Gastrocnemius medialis (tissue), 4 donors: Measurements from ENCODE around the gene RPL9. TPM values are rescaled to one million over a fixed set of nuclear protein-coding genes. Genes with fewer than 3 reads are reported as not detected.
"Not testable (repeated sequence)": the region's sequence is repeated elsewhere in the genome, so short reads cannot be mapped to it uniquely, and the experiment has no call there.

ENCODE experiments used
- ATAC-seq, 2 donors: fragments of 150-250 bp; one replicate each; pipeline ENCODE4 v1.9.1; 2016
- DNase-seq, 2 donors: peaks; one replicate each; pipeline ENCODE4 v3.0.0-alpha.2; 2019
- H3K27ac ChIP-seq, 4 donors: fragments of 200-600 bp; sonication (generic); 1 replicate in 1 of 4; 2 replicates in 3 of 4; pipeline ENCODE4 v1.5.1; 2016 to 2018; ENCODE audit warnings: mild to moderate bottlenecking in 2 of 4, moderate library complexity in 1 of 4
- H3K27me3 ChIP-seq, 3 donors: fragments of 200-600 bp; sonication (generic) in 2 of 3; 1 replicate in 1 of 3; 2 replicates in 2 of 3; pipeline versions ENCODE4 v1.5.1 to v1.6.0; 2016 to 2019; ENCODE audit warnings: mild to moderate bottlenecking in 1 of 3, moderate library complexity in 1 of 3
- H3K36me3 ChIP-seq, 2 donors: fragments of 200-600 bp; sonication (generic) in 1 of 2; one replicate each; pipeline ENCODE4 v1.5.1; 2017 to 2018
- H3K4me1 ChIP-seq, 2 donors: fragments of 200-600 bp; sonication (generic) in 1 of 2; one replicate each; pipeline ENCODE4 v1.5.1; 2016 to 2017; ENCODE audit warnings: mild to moderate bottlenecking in 2 of 2
- H3K4me3 ChIP-seq, 4 donors: fragments of 200-600 bp; sonication (generic) in 3 of 4; 1 replicate in 1 of 4; 2 replicates in 3 of 4; pipeline ENCODE4 v1.5.1; 2016 to 2019; ENCODE audit warnings: mild to moderate bottlenecking in 2 of 4
- H3K9me3 ChIP-seq, 3 donors: fragments of 200-600 bp; sonication (generic) in 2 of 3; 1 replicate in 1 of 3; 2 replicates in 2 of 3; pipeline ENCODE4 v1.5.1; 2016 to 2019
- POLR2A ChIP-seq, 2 donors: fragments of 450-650 bp; IDR thresholded peaks; one replicate each; pipeline ENCODE4 v1.6.1; 2017; ENCODE audit warnings: antibody characterized with exemption in 2 of 2, mild to moderate bottlenecking in 2 of 2, moderate library complexity in 2 of 2
- in situ Hi-C, 4 donors: fragments of 200-750 bp; cut with MboI; loops; one replicate each; pipeline versions ENCODE4 v1.15.0 to v1.8.0; 2017; ENCODE audit warnings: low sequenced_read_pairs in 4 of 4
- intact Hi-C: fragments of 100-400 bp; cut with DNase I; formaldehyde crosslinking; loops from one replicate; pipeline ENCODE4 v1.15.1; 2023; ENCODE audit warnings: low total_unique reads
- total RNA-seq, 4 donors: library from RNA; depleted of rRNA; stranded (reverse); fragments of >200 nt; gene quantifications; one replicate each; pipeline versions ENCODE4 v1.1.0 to v1.2.3, GENCODE V29; 2016
- TF ChIP-seq, protein P1 (sequence below), 5 experiments: fragments of 450-650 bp in 3 of 5; fragments of 200-600 bp in 2 of 5; sonication (generic) in 2 of 5; IDR thresholded peaks in 4 of 5; conservative IDR thresholded peaks in 1 of 5; 1 replicate in 4 of 5; 2 replicates in 1 of 5; pipeline ENCODE4 v1.5.1; 2016 to 2019; ENCODE audit warnings: antibody characterized with exemption in 5 of 5, mild to moderate bottlenecking in 3 of 5, moderate library complexity in 3 of 5

RPL9 gene
- total RNA-seq, 4 donors from 2014 or later: 2,556 to 3,080 (median 2,834) TPM

DNA sequence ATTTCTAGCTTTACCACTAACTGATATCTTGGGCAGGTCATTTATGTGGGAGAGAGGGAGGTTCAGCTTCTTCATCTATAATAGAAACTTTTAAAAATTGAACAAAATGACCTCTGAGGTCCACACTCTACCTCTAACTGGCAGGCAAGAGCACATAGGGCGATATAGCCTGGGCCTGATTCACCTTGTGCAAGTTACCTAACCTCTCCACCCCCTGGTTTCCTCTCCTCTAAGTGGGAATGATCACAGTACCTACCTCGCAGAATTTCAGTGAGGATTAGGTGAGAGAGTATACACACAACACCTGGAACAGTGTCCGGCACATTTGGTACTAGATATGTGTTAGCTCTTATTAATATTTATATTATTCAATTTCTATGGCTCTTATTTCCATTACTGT, 36.5 kb downstream of the RPL9 start:
- intact Hi-C loops: no loop called here

DNA sequence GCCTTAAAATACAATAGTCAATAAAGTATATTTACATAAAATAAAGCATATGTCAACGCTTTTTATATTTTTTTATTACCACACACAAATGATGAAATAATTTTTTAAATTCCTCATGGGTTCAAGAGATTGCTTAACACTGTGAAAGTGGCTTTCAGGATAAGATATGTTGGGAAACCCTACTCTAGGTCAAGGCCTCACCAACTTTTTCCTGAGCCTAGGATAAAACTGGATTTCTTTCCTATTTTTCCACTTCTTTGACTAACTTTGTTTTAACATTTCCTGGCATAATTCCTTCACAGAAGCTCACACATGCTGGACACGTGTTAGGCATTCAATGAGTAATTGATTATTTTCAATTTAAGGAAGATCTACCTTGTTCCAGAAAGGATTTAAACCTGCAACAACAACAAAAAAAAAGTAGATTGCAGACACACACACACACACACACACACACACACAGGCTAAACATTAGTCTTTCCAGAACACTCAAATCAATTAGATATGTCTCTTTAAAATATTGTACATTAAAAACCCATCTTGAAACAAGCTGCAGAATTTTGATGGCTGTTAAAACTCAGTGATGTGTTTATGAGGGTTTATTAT, 42.9 kb downstream of the RPL9 start:
- Histone ChIP-seq H3K27ac (no peak overlapping the region), H3K27me3 (no peaks in the 10 kb centered on the region), H3K9me3 (no peaks in the 10 kb centered on the region), H3K36me3 (no peaks in the 10 kb centered on the region), H3K4me3 (no peak overlapping the region), H3K4me1 (no peaks in the 10 kb centered on the region)
- TF ChIP-seq POLR2A (IDR thresholded peaks at IDR 0.05): no peak
- TF ChIP-seq, protein P1, sequence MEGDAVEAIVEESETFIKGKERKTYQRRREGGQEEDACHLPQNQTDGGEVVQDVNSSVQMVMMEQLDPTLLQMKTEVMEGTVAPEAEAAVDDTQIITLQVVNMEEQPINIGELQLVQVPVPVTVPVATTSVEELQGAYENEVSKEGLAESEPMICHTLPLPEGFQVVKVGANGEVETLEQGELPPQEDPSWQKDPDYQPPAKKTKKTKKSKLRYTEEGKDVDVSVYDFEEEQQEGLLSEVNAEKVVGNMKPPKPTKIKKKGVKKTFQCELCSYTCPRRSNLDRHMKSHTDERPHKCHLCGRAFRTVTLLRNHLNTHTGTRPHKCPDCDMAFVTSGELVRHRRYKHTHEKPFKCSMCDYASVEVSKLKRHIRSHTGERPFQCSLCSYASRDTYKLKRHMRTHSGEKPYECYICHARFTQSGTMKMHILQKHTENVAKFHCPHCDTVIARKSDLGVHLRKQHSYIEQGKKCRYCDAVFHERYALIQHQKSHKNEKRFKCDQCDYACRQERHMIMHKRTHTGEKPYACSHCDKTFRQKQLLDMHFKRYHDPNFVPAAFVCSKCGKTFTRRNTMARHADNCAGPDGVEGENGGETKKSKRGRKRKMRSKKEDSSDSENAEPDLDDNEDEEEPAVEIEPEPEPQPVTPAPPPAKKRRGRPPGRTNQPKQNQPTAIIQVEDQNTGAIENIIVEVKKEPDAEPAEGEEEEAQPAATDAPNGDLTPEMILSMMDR (IDR thresholded peaks at IDR 0.05 in 4 of 5, conservative IDR thresholded peaks at IDR 0.05 in 1 of 5): no peak
- in situ Hi-C loops (no loop called here), intact Hi-C loops (no loop called here)
- ATAC-seq (no peak), DNase-seq (no peak)

More for the DNA sequence above, 36.5 kb downstream of the RPL9 start:
- no peaks in the 10 kb centered on the region for H3K36me3 ChIP-seq
- in situ Hi-C loops: no loop called here
- TF ChIP-seq POLR2A (IDR thresholded peaks at IDR 0.05): no peak
- TF ChIP-seq, protein P1 (IDR thresholded peaks at IDR 0.05 in 4 of 5, conservative IDR thresholded peaks at IDR 0.05 in 1 of 5): no peak
- ATAC-seq: no peak
- H3K27ac ChIP-seq: no peak overlapping the region
- no peaks in the 10 kb centered on the region for H3K9me3 ChIP-seq
- no peak for DNase-seq
- H3K4me3 ChIP-seq: no peak overlapping the region
- H3K4me1 ChIP-seq: no peaks in the 10 kb centered on the region
- H3K27me3 ChIP-seq: no peaks in the 10 kb centered on the region

GRCh38 chr4:39411561-39411960, 47.2 kb downstream of the RPL9 start:
- in situ Hi-C loops, H3K27ac ChIP-seq, H3K36me3 ChIP-seq, H3K4me1 ChIP-seq, ATAC-seq, H3K4me3 ChIP-seq, DNase-seq, H3K9me3 ChIP-seq, H3K27me3 ChIP-seq, intact Hi-C loops: not testable (repeated sequence)

- Histone ChIP-seq H3K4me3 (no peak overlapping the region), H3K36me3 (no peaks in the 10 kb centered on the region), H3K9me3 (no peaks in the 10 kb centered on the region), H3K27me3 (no peaks in the 10 kb centered on the region), H3K27ac (no peak overlapping the region), H3K4me1 (no peaks in the 10 kb centered on the region)
- intact Hi-C loops (no loop called here), in situ Hi-C loops (no loop called here)
- DNase-seq (no peak), ATAC-seq (no peak)
- no peak for TF ChIP-seq POLR2A (IDR thresholded peaks at IDR 0.05)
- TF ChIP-seq, protein P1 (IDR thresholded peaks at IDR 0.05 in 4 of 5, conservative IDR thresholded peaks at IDR 0.05 in 1 of 5): no peak
Observed at GRCh38 chr4:39410415-39410814, 48.3 kb downstream of the RPL9 start.

GRCh38 chr4:39407584-39407885, 51.2 kb downstream of the RPL9 start:
- H3K27ac ChIP-seq: no peak overlapping the region
- no peak overlapping the region for H3K4me3 ChIP-seq
- no peak for DNase-seq
- H3K9me3 ChIP-seq: no peaks in the 10 kb centered on the region
- in situ Hi-C loops: no loop called here
- no peaks in the 10 kb centered on the region for H3K27me3 ChIP-seq
- ATAC-seq: no peak
- intact Hi-C loops: no loop called here
- TF ChIP-seq, protein P1 (IDR thresholded peaks at IDR 0.05 in 4 of 5, conservative IDR thresholded peaks at IDR 0.05 in 1 of 5): no peak
- TF ChIP-seq POLR2A (IDR thresholded peaks at IDR 0.05): no peak
- no peaks in the 10 kb centered on the region for H3K36me3 ChIP-seq
- H3K4me1 ChIP-seq: no peaks in the 10 kb centered on the region
